KOPT-K1 (cell line): ENCODE data around the gene PGGHG.

Experiments used
- H3K27ac ChIP-seq: fragments of 200-600 bp; sonication (generic); 2 replicates; pipeline ENCODE4 v1.5.1; 2016; ENCODE audit warnings: antibody characterized with exemption, mild to moderate bottlenecking, low read depth, low read length; ENCODE audit not compliant: poor library complexity, severe bottlenecking
- H3K36me3 ChIP-seq: fragments of 200-600 bp; sonication (generic); 2 replicates; pipeline ENCODE4 v1.5.1; 2017; ENCODE audit warnings: antibody characterized with exemption, mild to moderate bottlenecking, low read length, moderate library complexity; ENCODE audit not compliant: insufficient read depth
- H3K9me3 ChIP-seq: fragments of 200-600 bp; sonication (generic); 2 replicates; pipeline ENCODE4 v1.5.1; 2017; ENCODE audit warnings: antibody characterized with exemption, low read length, mild to moderate bottlenecking; ENCODE audit not compliant: insufficient read depth, poor library complexity, severe bottlenecking

The PGGHG gene

DNA sequence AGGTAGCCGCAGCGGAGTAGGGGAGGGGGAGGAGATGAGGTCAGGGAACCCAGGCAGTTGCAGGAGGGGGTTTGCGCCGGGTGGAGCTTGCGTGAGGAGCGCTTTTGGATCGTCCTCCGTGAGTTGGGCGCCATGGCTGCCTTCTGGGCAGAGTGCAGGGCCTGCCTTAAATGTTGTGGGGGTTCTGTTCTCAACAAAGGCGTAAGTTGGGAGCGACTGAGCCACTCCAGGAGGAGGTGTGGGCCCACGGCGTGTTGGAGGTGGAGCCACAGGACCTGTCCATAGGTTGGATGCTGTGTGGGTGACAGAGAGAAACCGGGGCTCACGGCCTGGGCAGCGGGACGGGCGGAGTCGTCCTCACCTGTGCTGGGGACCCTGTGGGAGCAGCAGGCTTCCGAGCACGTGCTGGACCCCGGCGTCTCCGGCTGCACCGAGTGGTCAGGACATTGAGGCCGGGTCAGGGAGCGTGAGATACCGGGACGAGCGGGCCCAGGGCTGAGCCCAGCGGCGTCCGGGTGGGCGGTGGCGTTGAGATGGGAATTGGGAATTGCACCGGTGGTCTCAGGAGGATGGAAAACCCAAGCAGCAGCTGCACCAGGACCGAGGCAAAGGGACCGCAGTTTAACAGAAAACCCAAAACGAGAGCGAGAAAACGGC lies 977 bp upstream of the PGGHG start:
- Histone ChIP-seq H3K27ac (peak overlapping the region; percentile 99), H3K36me3 (peaks cover 22% of the 10 kb centered on the region), H3K9me3 (no peaks in the 10 kb centered on the region)

DNA sequence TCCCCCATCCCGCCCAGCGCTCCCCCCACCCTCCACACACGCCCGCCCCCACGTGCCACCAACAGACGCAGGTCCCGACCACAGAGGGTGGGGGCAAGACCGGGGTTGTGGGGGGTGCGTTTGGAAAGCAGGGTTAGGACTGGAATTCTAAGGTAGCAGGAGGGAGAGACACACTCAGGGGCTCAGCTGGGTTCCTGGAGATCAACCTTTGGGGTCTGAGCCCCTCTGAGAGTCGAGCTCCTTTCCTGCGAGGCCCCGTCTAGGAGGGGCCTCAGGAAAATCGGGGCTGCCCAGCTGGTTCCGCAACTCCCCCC lies 429 bp downstream of the PGGHG start:
- H3K9me3 ChIP-seq, result no peaks in the 10 kb centered on the region
- H3K36me3 ChIP-seq, result peaks cover 36% of the 10 kb centered on the region
- peak overlapping the region; percentile 99 for H3K27ac ChIP-seq

DNA sequence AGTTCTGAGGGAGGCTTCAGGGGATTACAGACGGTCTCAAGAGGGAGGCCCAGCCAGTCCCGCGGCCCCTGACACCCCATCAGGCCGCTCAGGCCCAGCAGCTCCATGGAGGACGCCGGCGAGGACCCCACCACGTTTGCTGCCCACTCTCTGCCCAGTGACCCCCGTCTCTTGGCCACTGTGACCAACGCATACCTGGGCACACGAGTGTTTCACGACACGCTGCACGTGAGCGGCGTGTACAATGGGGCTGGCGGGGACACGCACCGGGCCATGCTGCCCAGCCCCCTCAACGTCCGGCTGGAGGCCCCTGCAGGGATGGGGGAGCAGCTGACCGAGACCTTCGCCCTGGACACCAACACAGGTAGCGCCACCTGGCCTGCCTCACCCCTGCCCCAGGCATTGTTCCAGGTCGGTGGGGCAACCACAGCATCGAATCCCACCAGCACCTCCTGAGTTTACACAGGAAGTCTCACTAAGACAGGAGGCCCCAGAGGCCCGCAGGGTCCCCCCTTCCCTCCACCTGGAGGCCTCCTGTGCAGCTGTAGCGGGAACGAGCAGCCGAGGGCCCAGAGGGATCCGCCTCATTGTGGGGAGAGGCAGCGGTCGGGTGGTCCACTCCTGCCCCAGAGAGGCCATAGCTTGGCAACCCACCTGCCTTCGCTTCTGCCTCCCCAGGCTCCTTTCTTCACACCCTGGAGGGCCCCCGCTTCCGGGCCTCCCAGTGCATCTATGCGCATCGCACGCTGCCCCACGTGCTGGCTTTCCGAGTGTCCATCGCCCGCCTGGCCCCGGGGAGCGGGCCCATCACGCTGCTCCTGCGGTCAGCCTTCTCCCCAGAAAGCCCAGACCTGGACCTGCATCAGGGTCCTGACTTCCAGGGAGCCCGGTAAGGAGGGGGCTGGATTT lies 1.0 kb downstream of the PGGHG start:
- Histone ChIP-seq H3K9me3 (no peaks in the 10 kb centered on the region), H3K27ac (peak overlapping the region; percentile 99), H3K36me3 (peaks cover 42% of the 10 kb centered on the region)

DNA sequence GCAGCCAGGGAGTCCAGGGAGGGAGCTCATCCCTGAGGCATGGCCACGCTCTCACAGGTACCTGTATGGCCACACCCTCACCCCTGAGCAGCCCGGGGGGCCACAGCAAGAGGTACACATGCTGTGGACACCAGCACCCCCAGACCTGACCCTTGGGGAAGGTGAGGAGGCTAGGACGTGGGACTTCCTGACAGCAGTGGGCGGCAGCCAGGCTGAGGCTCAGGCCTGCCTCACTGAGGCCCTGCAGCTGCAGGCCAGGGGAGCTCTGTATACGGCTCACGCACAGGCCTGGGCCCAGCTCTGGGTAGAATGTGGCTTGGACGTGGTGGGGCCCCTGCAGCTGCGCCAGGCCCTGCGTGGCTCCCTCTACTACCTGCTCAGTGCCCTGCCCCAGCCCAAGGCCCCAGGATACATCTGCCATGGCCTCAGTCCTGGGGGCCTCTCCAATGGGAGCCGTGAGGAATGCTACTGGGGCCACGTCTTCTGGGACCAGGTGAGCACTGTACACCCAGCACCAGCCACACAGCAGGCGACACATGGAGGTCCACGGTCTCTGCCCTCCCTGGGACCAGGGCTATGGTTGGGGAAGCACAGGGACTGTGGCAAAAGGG lies 1.8 kb downstream of the PGGHG start:
- Histone ChIP-seq H3K27ac (peak overlapping the region; percentile 99), H3K9me3 (no peaks in the 10 kb centered on the region), H3K36me3 (peaks cover 50% of the 10 kb centered on the region)

DNA sequence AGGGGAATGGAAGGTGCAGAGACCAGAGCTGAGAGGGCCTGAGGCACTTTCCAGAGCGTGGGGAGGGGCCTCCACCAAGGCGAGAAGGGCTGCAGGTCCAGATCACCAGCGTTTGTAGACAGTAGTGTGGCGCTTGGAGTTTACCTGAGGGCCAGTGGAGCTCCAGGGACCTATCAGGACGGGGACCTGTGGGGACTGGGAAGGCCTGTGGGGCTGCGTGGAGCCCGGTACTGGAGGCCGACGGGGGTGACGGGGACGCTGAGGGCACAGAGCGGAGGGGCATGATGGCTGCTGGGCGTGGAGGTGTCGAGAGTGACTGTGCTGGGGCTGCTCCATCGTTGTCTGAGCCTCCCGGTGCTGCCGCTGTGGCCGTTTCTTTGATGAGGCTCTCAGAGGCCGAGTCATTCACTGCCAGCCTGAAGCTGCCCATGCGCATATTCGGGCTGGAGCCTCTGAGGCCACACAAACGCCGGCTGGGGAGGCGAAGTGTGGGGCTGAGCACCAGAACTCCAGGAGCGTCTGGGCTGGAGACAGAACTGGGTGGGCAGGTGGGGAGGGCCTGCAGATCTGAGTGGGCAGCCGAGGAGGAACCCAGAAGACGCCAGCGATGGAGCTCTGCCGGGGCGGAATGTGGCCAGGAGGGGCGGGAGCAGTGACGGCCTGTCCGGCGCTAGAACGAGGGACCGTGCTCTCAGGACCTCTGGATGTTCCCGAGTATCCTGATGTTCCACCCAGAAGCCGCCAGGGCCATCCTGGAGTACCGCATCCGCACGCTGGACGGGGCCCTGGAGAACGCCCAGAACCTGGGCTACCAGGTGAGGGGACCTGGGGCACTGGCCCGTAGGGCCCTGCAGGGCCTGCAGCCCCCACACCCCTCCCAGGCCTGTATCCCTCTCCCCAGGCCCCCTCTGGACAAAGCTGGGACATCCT lies 2.6 kb downstream of the PGGHG start:
- Histone ChIP-seq H3K36me3 (peaks cover 58% of the 10 kb centered on the region), H3K27ac (peak overlapping the region; percentile 99), H3K9me3 (no peaks in the 10 kb centered on the region)

DNA sequence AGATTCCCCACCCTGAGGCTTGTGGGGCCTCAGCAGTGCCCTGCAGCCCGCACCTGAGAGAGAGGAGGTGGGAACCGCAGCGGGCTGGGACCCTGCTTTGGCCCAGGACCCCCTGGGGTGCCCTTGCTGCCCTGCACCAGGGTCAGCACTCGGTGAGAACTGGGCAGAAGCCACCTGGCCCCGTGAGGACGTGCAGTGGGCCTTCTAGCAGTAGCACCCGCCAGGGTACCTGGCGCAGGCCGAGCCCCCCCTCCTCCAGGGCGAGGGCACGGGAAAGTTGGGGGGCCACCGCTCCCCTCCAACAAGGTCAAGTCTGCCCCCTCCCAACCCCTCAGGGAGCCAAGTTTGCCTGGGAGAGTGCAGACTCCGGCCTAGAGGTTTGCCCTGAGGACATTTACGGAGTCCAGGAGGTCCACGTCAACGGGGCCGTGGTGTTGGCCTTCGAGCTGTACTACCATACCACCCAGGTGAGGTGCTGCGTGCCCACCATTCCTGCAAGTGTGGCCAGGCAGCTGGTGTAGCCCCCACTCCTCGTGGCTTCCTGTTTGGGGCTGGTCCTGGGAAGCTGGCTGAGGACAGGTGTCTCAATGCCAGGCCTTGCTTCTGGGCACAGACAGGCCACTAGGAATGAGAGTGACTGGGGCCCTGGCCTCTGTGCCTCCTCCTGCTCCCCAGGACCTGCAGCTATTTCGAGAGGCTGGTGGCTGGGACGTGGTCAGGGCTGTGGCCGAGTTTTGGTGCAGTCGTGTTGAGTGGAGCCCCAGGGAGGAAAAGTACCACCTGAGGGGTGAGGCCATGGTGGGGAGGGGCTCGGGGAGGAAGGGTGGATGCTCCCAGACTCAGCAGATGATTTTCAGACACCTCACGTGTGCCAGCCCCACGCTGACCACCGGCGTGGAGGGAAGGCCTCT lies 3.5 kb downstream of the PGGHG start:
- Histone ChIP-seq H3K9me3 (no peaks in the 10 kb centered on the region), H3K27ac (peak overlapping the region; percentile 27), H3K36me3 (peaks cover 60% of the 10 kb centered on the region)

DNA sequence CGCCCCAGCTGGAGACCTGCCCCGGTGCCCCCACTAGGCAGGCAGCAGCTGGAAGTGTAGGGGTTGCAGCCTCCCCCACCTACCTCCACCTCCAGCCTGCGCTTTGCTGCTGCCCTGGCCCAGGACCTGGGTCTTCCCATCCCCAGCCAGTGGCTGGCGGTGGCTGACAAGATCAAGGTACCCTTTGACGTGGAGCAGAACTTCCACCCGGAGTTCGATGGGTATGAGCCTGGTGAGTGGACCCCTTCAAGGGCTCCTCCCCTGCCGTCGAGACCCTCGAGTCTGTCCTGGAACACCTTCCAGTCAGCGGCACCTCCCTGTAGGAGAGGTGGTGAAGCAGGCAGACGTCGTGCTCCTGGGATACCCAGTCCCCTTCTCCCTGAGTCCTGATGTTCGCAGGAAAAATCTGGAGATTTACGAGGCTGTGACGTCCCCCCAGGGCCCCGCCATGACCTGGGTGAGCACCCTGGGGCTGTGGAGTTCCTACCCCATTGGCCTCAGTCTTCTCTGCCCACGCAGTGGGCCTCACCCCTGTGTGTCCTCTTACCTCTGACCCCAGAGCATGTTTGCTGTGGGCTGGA lies 4.4 kb downstream of the PGGHG start:
- Histone ChIP-seq H3K36me3 (peaks cover 60% of the 10 kb centered on the region), H3K27ac (no peak overlapping the region), H3K9me3 (no peaks in the 10 kb centered on the region)

DNA sequence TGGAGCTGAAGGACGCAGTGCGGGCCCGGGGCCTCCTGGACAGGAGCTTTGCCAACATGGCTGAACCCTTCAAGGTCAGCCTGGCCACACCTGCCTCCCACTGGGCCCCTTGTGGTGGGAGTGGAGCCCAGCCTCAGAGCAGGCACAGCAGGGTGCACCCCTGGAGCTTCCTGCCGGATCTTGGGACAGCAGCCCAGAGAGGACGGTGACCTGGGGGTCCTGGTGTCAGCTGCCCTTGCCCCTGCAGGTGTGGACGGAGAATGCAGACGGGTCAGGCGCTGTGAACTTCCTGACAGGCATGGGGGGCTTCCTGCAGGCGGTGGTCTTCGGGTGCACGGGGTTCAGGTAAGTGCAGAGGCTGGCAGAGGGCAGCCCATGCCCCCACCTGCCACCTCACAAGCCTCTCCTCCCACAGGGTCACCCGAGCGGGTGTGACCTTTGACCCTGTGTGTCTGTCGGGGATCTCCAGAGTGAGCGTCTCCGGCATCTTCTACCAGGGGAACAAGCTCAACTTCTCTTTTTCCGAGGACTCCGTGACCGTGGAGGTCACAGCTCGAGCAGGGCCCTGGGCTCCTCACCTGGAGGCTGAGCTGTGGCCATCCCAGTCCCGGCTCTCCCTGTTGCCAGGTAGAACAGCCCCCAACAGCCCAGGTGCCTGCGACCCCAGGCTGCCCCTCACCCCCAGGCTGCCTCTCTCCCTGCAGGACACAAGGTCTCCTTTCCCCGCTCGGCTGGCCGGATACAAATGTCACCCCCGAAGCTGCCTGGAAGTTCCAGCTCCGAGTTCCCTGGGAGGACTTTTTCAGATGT lies 5.1 kb downstream of the PGGHG start:
- H3K36me3 ChIP-seq, result peaks cover 60% of the 10 kb centered on the region
- H3K9me3 ChIP-seq, result no peaks in the 10 kb centered on the region
- no peak overlapping the region for H3K27ac ChIP-seq

DNA sequence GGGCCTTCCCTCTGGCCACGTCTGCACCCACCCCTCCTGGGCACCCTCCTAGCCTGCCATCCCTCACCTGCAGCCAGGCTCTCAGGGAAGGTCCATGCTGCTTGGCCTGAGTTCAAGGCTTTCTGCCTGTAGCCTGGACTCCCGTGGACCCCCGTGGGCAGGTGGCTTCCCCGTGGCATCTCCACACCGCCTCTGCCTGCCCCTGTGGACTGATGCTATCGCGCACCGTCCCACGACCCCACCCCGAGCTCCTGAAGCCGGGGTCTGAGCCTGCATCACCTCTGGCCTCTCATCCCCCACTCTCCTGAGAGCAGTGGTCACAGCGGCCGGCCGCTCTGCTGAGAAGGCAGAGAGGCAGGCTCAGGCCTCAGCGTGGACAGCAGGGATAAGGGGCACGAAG lies 5.9 kb downstream of the PGGHG start:
- H3K36me3 ChIP-seq, result peaks cover 60% of the 10 kb centered on the region
- H3K9me3 ChIP-seq, result no peaks in the 10 kb centered on the region
- no peak overlapping the region for H3K27ac ChIP-seq

DNA sequence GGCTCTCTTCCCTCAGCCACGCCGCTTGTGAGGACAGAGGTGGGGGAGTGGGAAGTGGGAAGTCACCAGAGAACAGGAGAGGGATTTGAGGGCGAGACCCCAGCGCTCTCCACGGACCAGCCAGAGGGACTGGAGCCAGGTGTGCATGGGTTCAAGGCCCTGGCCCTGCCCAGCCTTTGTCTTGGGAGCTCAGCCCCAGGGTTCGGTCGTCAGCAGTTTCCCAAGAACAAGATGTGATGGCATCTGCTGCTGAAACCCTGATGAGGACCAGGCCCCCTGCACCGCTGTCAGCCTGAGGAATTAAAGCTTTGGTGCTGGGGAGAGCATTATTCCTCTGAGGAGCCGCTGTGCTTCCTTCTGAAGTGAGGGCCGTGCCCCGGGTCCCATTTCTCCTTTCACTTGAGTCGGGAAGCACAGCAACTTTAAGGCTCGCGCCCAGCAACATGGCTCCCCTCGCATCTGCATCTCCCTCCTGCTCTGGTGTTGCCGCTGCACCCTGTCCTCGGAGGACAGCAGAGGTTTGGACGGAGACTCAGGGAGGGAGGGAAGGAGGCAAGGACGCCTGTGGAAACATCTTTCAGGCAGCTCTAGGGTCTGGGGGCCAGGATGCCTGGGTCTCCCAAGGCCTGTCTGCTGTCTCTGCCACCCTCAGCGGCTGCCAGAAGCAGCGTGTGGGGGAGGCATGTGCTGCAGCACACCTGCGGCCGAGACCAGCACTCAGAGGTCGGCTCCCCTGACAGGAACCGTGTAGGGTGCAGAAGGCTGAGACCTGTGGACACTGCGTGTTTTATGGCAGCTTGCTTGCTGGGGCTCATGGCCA lies 6.6 kb downstream of the PGGHG start:
- Histone ChIP-seq H3K36me3 (peaks cover 60% of the 10 kb centered on the region), H3K9me3 (no peaks in the 10 kb centered on the region), H3K27ac (no peak overlapping the region)

DNA sequence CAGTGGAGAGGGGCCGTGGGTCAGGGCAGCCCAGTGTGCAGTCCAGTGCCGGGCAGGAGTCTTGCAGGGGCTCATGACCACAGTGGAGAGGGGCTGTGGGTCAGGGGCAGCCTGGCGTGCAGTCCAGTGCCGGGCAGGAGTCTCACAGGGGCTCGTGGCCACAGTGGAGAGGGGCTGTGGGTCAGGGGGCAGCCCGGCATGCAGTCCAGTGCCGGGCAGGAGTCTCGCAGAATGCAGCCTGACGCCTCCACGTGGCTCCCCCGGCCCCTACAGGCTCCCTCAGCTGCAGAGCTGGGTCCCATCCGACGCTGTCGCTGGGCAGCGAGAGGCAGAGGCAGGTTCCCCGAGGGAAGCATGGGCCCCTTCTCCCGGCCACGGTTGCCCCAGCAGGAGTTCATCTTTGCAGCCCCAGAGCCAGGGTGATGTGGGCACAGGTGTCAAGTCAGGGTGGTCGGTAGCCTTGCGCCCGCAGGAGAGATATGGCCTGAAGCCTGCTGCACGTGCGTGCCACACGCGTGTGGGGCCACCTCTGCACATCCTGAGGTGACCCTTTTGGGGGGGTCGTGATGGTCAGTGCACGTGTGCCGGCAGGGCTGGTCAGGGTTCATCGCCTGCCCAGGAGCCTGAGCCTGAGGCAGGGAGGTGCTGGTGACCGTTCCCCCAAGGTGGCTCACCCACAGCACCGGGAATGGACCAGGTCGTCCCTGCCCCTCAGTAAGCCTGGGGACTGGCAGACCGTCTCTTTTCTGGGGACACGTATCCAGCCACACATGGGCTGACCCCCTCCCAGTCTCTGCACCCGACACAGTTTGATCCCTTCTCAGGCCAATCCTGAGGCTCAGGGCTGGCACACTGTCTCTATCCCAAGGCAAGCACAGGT lies 7.5 kb downstream of the PGGHG start:
- no peaks in the 10 kb centered on the region for H3K9me3 ChIP-seq
- no peak overlapping the region for H3K27ac ChIP-seq
- H3K36me3 ChIP-seq, result peaks cover 53% of the 10 kb centered on the region
